VCaP (cell line): ENCODE measurements around the gene SUFU.

Experiments used
- H3K27ac ChIP-seq: fragments of 450-650 bp; 2 replicates; pipeline ENCODE4 v1.5.1; 2017
- CTCF ChIP-seq: fragments of 450-650 bp; conservative IDR thresholded peaks from 2 replicates; pipeline ENCODE4 v1.5.1; 2017; ENCODE audit warnings: mild to moderate bottlenecking, moderate library complexity

Gene SUFU

GRCh38 chr10:102602272-102603045 lies 98.7 kb downstream of the SUFU start:
- no peak overlapping the region for H3K27ac ChIP-seq
- no peak for TF ChIP-seq CTCF

DNA sequence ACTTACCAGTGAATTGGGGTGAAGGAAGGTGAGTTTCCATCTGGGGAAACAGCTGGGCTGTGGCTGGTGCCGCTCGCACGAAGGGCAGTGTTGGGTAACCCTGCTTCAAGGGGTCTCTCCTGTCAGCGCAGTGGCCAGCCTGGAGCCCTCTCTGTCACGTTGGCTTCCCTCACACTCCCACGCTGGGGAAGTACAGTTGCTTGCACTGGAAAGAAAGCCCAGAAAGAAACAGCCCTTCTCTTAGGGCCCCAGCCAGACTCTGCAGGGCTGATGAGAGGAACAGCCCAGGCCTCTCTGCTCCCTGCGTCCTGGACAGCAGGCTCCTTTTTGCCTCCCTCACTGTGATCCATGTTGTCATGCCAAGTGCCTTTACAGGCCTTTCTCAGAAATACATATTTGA lies 100.2 kb downstream of the SUFU start:
- no peak for TF ChIP-seq CTCF
- no peak overlapping the region for H3K27ac ChIP-seq

DNA sequence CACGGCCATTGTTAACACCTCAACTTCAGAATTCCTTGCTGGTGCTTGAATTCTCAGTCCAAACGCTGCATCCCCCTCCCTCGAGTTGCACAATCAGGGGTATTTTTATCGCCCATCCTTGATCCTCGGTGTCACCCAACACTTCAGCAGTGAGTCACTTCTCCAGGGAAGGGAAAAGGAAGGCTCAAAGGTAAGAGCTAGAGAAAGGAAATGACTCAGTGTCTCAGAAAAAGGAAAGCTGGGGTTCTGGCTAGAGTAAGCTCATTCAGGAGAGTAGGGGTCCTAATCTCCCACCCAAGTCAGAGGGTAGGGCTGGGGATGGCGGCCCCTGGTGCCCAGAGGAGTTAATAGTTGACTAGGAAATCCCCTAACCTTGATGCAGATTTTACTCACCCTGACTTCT lies 100.7 kb downstream of the SUFU start:
- TF ChIP-seq CTCF, result no peak
- no peak overlapping the region for H3K27ac ChIP-seq

DNA sequence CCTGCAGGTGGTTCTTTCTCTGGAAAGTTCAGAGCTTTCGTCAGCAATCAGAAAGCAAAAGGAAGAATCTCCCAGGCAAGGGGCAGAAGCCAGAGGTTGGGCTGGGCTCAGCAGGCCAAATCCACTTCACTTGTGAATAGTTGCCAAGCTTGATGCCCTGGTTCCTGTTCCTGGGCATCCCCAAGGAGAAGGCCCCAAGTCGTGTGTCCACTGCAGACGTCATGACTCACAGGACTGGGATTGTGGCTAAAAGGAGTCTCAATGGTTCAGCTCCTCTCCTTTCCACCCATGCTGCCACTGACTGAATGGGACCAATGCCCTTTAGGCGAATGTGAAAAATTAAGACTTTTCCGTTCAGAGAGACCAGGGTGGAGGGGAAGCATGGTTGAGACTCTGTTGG lies 101.9 kb downstream of the SUFU start:
- H3K27ac ChIP-seq, result no peak overlapping the region
- TF ChIP-seq CTCF, result no peak

GRCh38 chr10:102608487-102608886 lies 104.7 kb downstream of the SUFU start:
- no peak for TF ChIP-seq CTCF

DNA sequence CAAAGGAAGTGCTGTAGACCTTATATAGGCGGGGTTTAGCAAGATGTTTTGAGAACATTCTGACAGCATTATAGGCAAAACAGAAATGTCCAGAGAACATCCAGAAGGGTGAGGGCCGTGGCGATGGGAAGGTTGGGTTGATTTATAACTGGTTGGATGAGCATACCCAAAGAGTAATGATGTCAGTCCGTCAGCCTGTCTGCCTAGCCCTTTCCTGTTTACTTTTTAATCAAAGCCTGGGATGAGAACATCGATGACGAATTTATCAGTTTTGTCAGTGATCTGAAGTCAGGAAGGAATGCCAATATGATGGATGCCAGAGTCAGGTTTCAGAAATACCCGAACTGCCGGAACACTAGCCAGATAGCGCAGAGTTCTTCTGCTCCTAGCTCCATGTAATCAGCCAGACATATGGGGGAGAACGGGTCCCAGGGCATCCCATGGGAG lies 106.7 kb downstream of the SUFU start:
- H3K27ac ChIP-seq, result no peak overlapping the region
- TF ChIP-seq CTCF, result no peak

More at GRCh38 chr10:102608487-102608886, 104.7 kb downstream of the SUFU start:
- H3K27ac ChIP-seq, result no peak overlapping the region

- no peak for TF ChIP-seq CTCF
- no peak overlapping the region for H3K27ac ChIP-seq
These were observed 107.8 kb downstream of the SUFU start for GRCh38 chr10:102611514-102612087.
